Glutamatergic neuron (in vitro differentiated cells): ENCODE results near the gene THEM5. TPM values are rescaled to one million over a fixed set of nuclear protein-coding genes. Genes with fewer than 3 reads are reported as not detected.
"Not testable (repeated sequence)": the region's sequence is repeated elsewhere in the genome, so short reads cannot be mapped to it uniquely, and the experiment has no call there.

Source experiments
- DNase-seq: peaks from one replicate; pipeline ENCODE4 v3.0.0; 2022
- H3K27ac Mint-ChIP-seq: one replicate; pipeline ENCODE4 v1.8.0; 2020; ENCODE audit warnings: mild to moderate bottlenecking, mixed read lengths, inconsistent platforms; ENCODE audit not compliant: unreplicated experiment
- H3K27me3 Mint-ChIP-seq: one replicate; pipeline ENCODE4 v1.8.0; 2020; ENCODE audit warnings: mild to moderate bottlenecking, moderate library complexity, mixed read lengths, inconsistent platforms; ENCODE audit not compliant: unreplicated experiment
- H3K36me3 Mint-ChIP-seq: one replicate; pipeline ENCODE4 v1.8.0; 2020; ENCODE audit warnings: mild to moderate bottlenecking, mixed read lengths, inconsistent platforms; ENCODE audit not compliant: unreplicated experiment
- H3K4me1 Mint-ChIP-seq: one replicate; pipeline ENCODE4 v1.8.0; 2020; ENCODE audit warnings: mild to moderate bottlenecking, low read depth, mixed read lengths, inconsistent platforms; ENCODE audit not compliant: unreplicated experiment
- H3K4me3 Mint-ChIP-seq: one replicate; pipeline ENCODE4 v1.8.0; 2020; ENCODE audit warnings: mild to moderate bottlenecking, mixed read lengths, inconsistent platforms; ENCODE audit not compliant: unreplicated experiment
- H3K9me3 Mint-ChIP-seq: one replicate; pipeline ENCODE4 v1.8.0; 2020; ENCODE audit warnings: mild to moderate bottlenecking, moderate library complexity, mixed read lengths, inconsistent platforms; ENCODE audit not compliant: unreplicated experiment
- CTCF ChIP-seq: fragments of 200-600 bp; sonication (generic); IDR thresholded peaks from one replicate; pipeline ENCODE4 v1.5.0; 2021; ENCODE audit not compliant: partially characterized antibody, unreplicated experiment
- long read RNA-seq: library from polyadenylated mRNA; unstranded; transcript quantifications from one replicate; pipeline ENCODE4 v2.0.0, GENCODE V29; 2020; ENCODE audit not compliant: unreplicated experiment
- total RNA-seq: library from RNA; stranded (reverse); fragmentation: NEBNext Ultra II Directional; extraction: Animal tissue kit (Norgen Biotek cat#: 25700); gene quantifications from one replicate; pipeline ENCODE4 v1.2.1, GENCODE V29; 2021; ENCODE audit not compliant: unreplicated experiment

Gene THEM5
- not detected for total RNA-seq
- long read RNA-seq, result 0 reads

GRCh38 chr1:151853411-151853943 is at the start of gene THEM5:
Gene THEM5, minus strand, starts transcription at chr1:151853712. Its CDS starts 147 bp downstream, at chr1:151853565.
- Mint-ChIP-seq H3K36me3 (peaks cover 4% of the 10 kb centered on the region), H3K27me3 (peaks cover 2% of the 10 kb centered on the region), H3K4me1 (no peaks in the 10 kb centered on the region), H3K9me3 (no peaks in the 10 kb centered on the region), H3K27ac (no peak within 1 kb of the TSS), H3K4me3 (no peak within 1 kb of the TSS)
- TF ChIP-seq CTCF, result no peak
- DNase-seq, result no peak

- peaks cover 7% of the 10 kb centered on the region for H3K9me3 Mint-ChIP-seq
- DNase-seq, result no peak
- no peak for TF ChIP-seq CTCF
- no peak overlapping the region for H3K4me3 Mint-ChIP-seq
- H3K27me3 Mint-ChIP-seq, result peaks cover 2% of the 10 kb centered on the region
- H3K4me1 Mint-ChIP-seq, result no peaks in the 10 kb centered on the region
- peaks cover 35% of the 10 kb centered on the region for H3K36me3 Mint-ChIP-seq
- H3K27ac Mint-ChIP-seq, result no peak overlapping the region
Measured at GRCh38 chr1:151902858-151903257, 49.3 kb upstream of the THEM5 start.

GRCh38 chr1:151900804-151901203 is 47.3 kb upstream of the THEM5 start:
- H3K27ac Mint-ChIP-seq, H3K27me3 Mint-ChIP-seq, H3K4me1 Mint-ChIP-seq, DNase-seq, H3K9me3 Mint-ChIP-seq, H3K4me3 Mint-ChIP-seq: not testable (repeated sequence)
- peaks cover 23% of the 10 kb centered on the region for H3K36me3 Mint-ChIP-seq

- Mint-ChIP-seq H3K36me3 (peaks cover 17% of the 10 kb centered on the region), H3K4me1 (no peaks in the 10 kb centered on the region), H3K27me3 (no peaks in the 10 kb centered on the region), H3K9me3 (peaks cover 5% of the 10 kb centered on the region), H3K4me3 (no peak overlapping the region), H3K27ac (no peak overlapping the region)
- no peak for DNase-seq
- no peak for TF ChIP-seq CTCF
Measured at GRCh38 chr1:151898519-151898991, 45.0 kb upstream of the THEM5 start.

- Mint-ChIP-seq H3K4me3 (no peak overlapping the region), H3K27ac (no peak overlapping the region), H3K36me3 (peaks cover 17% of the 10 kb centered on the region)
Measured at GRCh38 chr1:151897991-151898431, 44.5 kb upstream of the THEM5 start.

More at GRCh38 chr1:151897991-151898431, 44.5 kb upstream of the THEM5 start:
- Mint-ChIP-seq H3K9me3 (peaks cover 5% of the 10 kb centered on the region), H3K4me1 (no peaks in the 10 kb centered on the region), H3K27me3 (no peaks in the 10 kb centered on the region)
- no peak for TF ChIP-seq CTCF
- no peak for DNase-seq
